ENCODE measurements around the gene AGPAT3. TPM values are rescaled to one million over a fixed set of nuclear protein-coding genes. Genes with fewer than 3 reads are reported as not detected.
A peak's percentile ranks its signal among the peaks of the same experiment; 100 is the strongest.

AGPAT3 gene
- total RNA-seq, 1 experiment from 2014 or later = 13.0 TPM

GRCh38 chr21:43816611-43817071, 48.4 kb upstream of the AGPAT3 start:
- Histone ChIP-seq H3K27ac (ENCODE audit: insufficient read length, low read depth, low read length) (no peak overlapping the region), H3K9ac (ENCODE audit: extremely low read depth, insufficient read length, low read length) (no peak overlapping the region), H4K5ac (ENCODE audit: insufficient read length, low read depth, low read length) (no peak overlapping the region), H2BK15ac (ENCODE audit: low read depth, low read length) (no peak overlapping the region), H3K79me2 (ENCODE audit: insufficient read depth, low read length) (no peaks in the 10 kb centered on the region), H2BK12ac (ENCODE audit: insufficient read length, low read depth, low read length) (no peak overlapping the region), H3K23ac (ENCODE audit: insufficient read length, low read depth, low read length) (no peak overlapping the region), H3K4me1 (ENCODE audit: insufficient read depth, low read length) (no peaks in the 10 kb centered on the region), H3K27me3 (ENCODE audit: insufficient read depth, low read length) (no peaks in the 10 kb centered on the region), H3K79me1 (ENCODE audit: insufficient read depth, low read depth, low read length, poor library complexity, severe bottlenecking) (no peaks in the 10 kb centered on the region), H3K14ac (ENCODE audit: insufficient read depth, low read length) (no peak overlapping the region), H3K4me2 (ENCODE audit: insufficient read depth, insufficient read length, low read length) (no peak overlapping the region), H3K18ac (ENCODE audit: insufficient read length, low read depth, low read length) (no peak overlapping the region), H2BK20ac (ENCODE audit: low read depth, low read length, poor library complexity, severe bottlenecking) (no peak overlapping the region), H2BK5ac (ENCODE audit: insufficient read length, low read length) (no peak overlapping the region), H3T11ph (ENCODE audit: low read length) (no peak overlapping the region), H4K91ac (ENCODE audit: insufficient read length, low read depth, low read length) (no peak overlapping the region), H2AK5ac (ENCODE audit: insufficient read length, low read length) (no peak overlapping the region), H4K8ac (replicated peaks; ENCODE audit: insufficient read length, low read depth, low read length) (no peak overlapping the region), H3K23me2 (ENCODE audit: insufficient read length, low read depth, low read length, poor library complexity, severe bottlenecking) (no peaks in the 10 kb centered on the region), H3K56ac (ENCODE audit: insufficient read length, low read depth, low read length) (no peak overlapping the region), H3K4ac (ENCODE audit: low read depth, low read length) (no peak overlapping the region), H2AFZ (ENCODE audit: low read length) (no peak overlapping the region), H4K20me1 (ENCODE audit: control insufficient read depth, insufficient read depth, insufficient read length) (no peaks in the 10 kb centered on the region), H3K9me3 (ENCODE audit: control insufficient read depth, low read depth, low read length) (no peaks in the 10 kb centered on the region), H2BK120ac (ENCODE audit: low read depth, low read length, poor library complexity, severe bottlenecking) (no peak overlapping the region)
- Mint-ChIP-seq H3K27ac (no peak overlapping the region), H3K36me3 (ENCODE audit: insufficient read depth in 1 of 3, low read depth in 3 of 3) (peaks cover 8 to 20% (median 16%) of the 10 kb centered on the region in 3 experiments; a peak in 6 of 7 replicates), H3K4me1 (peaks cover 15 to 27% of the 10 kb centered on the region in 2 experiments), H3K9me3 (peaks cover 0 to 8% of the 10 kb centered on the region in 2 experiments; a peak in 4 of 5 replicates), H3K27me3 (ENCODE audit: low read depth) (peaks cover 2% of the 10 kb centered on the region), H3K4me3 (no peak overlapping the region)
- peak; percentile 48 for TF ChIP-seq CTCF (conservative IDR thresholded peaks at IDR 0.05)
- DNase-seq = no peak
- WGBS (ENCODE audit: extremely low coverage, insufficient read length, low lambda C conversion rate) = no CpG with 5 or more reads among the region's 14 CpGs
